AML-193 (cell line): ENCODE measurements around the gene HSP90AB1.
A peak's percentile ranks its signal among the peaks of the same experiment; 100 is the strongest.
"Not testable (repeated sequence)": the region's sequence is repeated elsewhere in the genome, so short reads cannot be mapped to it uniquely, and the experiment has no call there.

Experiments
- DNase-seq, 2 experiments: peaks; one replicate each; lab custom pipeline; 2025; lab: John Stamatoyannopoulos, UW

The HSP90AB1 gene

DNA sequence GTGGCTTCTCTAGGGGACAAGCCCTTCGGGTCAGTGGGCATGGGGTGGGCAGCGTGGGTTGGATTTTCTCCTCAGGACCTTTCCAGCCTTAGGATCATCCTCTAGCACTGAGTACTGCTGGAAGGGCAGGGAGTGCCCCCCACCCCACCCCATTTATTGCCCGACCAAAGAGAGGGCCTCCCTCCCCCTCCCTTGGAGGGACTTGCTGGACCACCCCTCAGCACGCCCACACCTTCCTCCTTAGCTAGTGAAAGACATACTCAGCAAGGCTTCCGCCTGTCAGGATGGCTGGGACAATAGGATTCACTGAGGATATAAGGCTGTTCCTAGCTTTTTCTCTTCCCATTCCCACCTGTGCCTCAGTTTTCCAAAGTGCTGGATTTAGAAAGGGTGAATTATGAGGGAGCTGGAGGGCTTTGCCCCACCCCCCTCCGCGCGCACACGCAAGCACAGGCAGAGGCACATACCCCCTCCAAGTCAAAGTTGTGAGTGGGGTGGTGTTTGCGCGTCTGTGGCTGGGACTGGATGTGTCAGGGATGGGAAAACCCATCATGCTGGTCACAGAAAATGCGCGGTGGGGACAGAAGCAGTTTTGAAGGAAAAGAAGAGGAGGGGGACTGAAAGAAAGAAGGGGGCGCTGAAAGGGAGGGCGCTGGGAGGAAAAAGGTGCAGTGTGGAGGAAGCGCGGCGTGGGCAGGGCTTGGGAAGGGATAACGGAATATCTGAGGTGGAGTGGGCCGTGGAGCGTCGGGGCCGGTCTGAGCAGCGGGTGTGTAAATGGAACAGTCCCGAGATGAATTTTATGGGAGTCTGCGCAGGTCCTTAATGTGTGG is 24.2 kb upstream of the HSP90AB1 start:
- DNase-seq, result no peak

DNA sequence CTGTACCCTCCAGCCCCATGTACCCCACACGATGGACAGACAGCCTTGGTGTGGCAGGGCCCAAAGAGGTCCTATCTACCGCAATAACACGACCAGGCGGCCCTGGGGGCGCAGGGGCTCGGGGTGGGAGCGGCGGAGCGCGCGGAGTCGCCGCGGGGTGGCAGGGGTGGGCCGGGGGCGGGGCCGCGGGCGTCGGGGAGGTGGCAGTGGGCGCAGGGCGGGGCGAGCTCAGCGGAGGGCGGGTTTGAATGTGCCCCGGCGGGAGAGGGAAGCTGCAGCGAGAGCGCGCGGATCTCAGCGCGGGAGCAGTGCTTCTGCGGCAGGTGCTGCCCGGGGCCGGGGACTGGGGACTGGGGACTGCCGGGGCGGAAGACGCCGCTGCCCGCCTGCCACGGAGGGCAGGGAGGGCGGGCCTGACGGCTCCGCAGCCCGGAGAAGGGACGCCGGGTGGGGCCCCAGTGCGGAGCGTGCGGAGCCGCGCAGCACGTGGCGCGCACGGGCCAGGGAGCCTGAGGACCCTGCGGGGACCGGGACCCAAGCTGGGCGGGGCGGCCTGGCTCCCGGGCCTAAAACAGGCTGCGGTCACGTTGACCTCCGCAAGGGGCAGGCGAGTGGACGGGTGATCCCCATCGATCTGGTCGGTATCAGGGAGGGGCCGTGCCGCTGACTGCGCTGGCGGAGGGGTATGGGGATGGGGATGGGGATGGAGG is 23.4 kb upstream of the HSP90AB1 start, which contains the start of gene SLC29A1:
TSS of gene SLC29A1 (plus strand) at position 277 of the 710 bp plus-strand sequence. CDS start 3,719 bp downstream, outside the sequence.
- peak; percentile 74 to 76 for DNase-seq

DNA sequence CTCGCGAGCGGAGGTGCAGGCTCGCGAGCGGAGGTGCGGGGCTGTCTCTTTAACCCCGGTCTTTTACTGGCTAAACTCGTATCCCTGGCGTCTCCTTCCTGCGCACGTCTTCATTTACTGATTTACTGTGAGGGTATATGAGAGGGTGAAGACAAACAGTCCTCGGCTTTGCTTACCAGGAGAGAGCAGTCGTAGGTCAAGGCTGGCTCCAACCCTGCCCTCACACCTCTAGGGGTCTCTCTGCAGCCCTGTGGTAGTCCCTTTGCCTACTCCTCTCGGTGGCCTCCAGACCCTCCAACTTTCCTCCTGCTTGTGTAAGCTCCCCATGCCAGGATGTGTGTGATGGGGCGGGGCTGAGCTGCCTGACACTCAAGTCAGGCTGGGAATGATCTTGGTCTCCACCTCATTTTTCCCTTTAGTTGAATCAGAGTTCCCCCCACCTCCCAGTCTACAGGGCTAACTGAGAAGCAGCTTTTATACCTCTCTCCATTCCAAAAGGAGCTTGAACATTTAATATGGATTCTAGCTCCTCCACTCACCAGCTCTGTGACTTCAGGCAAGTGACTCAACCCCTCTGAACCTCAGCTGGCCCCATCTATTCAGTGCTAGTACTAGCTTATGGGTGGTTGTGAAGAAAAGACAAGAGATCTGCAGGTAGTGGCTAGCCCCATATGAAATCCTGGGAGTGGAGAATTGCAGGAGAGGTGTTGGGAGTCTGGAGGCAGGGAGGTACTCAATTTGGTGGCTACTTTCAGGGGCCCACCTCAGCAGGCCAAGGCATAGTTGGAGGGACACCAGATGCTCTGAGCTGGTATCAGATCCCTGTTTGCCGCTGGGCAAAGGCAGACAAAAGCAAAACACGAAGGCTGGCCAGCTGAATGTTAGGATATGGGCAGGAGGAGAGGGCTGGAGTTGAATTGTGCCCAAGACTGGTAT is 22.6 kb upstream of the HSP90AB1 start:
- DNase-seq, result peak in 1 of 2 experiments; percentile 27

GRCh38 chr6:44224965-44225305 is 22.0 kb upstream of the HSP90AB1 start:
- no peak for DNase-seq

DNA sequence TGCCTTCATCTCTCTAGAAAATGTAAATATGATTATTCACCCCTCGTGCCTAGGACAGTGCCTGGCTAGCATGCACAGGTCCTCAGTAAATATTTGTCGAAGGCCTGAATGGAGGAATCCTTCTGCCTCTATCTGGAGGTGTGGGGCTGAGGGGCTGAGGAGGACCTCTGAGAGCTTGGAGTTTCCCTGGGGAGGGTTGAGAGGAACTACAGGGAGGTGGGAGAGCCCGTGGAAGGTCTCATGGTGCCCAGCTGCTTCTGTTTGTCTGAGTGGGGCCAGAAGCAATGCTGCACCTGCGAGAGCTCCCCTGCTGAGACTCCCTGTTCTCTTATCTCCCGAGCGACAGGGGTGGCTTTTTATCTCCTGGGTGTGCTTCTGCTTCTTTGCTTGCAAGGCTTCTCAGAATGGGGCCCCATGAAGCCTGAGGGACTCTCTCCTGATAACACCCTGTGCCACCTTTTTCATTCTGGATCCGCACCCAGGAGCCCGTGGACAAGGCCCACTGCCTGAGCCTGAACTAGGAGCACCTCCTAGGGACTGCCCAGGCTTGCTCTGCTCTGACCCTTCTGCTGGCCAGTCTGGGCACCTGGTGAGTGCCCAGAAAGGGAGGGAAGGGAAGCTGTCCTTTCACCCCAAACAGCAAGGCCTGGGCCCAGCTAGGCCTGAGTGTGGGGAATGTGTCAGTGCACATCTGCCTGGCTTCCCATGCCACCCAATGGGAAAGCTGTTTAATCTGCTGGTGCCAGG is 21.1 kb upstream of the HSP90AB1 start:
- DNase-seq, result no peak

GRCh38 chr6:44226368-44227147 is 20.3 kb upstream of the HSP90AB1 start:
- peak; percentile 27 to 41 for DNase-seq

- no peak for DNase-seq
These were observed 19.6 kb upstream of the HSP90AB1 start for GRCh38 chr6:44227148-44227793.

GRCh38 chr6:44228031-44228430 is 18.9 kb upstream of the HSP90AB1 start:
- no peak for DNase-seq

DNA sequence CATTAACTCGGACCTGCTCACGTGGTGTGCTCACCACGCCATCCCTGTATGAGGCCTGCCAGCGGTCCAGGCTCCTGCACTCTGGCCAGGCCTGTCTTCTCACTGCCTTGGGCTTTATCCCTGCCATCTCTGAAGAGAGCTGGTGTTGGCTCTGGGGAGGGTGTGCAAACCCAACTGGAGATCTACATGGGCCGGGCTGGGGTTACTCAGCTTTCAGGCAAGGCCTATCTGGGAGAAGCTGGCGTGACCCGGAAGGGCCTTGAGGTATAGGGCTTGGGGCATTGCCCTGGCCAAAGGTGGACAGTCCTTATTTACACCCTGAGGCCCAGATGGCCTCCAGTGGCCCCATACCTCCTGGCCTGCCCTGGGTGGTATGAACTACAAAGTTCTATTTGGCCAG is 18.5 kb upstream of the HSP90AB1 start:
- DNase-seq, result no peak

DNA sequence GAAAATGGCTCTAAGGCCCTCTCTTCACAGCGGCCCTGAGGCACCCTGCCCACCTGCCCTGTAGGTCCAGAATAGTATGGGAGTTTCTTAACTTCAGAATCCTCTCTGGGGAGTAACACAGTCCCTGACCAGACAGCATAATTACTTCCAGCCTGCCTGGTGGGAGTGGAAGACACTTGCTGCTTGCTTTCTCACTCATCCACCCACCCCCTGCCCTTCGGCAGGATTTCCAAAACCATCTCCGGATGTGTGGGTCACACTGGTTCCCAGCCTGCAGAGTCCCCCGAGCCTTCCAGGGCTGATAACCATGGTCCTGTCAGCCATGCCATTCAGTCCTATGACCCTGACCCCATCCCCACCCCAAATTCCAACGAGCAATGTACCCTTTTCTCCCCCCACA is 18.1 kb upstream of the HSP90AB1 start:
- no peak for DNase-seq

- peak in 1 of 2 experiments; percentile 29 for DNase-seq
These were observed 17.4 kb upstream of the HSP90AB1 start for GRCh38 chr6:44229376-44230033.

DNA sequence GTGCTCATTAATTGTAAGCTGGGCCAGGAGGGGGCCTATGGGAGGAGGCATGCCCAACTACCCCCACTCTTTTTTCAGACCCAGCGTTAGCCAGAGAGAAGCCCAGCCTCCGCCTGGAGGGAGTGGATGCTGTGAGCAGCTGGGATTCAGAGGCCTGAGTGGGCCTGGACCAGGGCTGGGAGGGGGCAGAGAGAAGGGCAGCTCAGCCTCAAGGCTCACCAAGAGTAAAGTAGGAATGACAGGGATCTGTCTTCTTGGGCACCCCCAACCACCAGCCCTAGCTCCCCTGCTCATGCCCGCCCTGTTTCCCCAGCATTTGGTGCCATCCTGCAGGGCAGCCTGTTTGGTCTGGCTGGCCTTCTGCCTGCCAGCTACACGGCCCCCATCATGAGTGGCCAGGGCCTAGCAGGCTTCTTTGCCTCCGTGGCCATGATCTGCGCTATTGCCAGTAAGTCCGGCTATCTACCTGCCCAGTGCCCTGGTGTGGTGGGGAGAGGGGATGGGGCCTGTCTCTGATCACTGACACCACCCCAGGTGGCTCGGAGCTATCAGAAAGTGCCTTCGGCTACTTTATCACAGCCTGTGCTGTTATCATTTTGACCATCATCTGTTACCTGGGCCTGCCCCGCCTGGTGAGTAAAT is 16.7 kb upstream of the HSP90AB1 start:
- DNase-seq, result no peak

GRCh38 chr6:44231426-44231825 is 15.5 kb upstream of the HSP90AB1 start:
- DNase-seq, result not testable (repeated sequence)

- no peak for DNase-seq
These were observed 14.0 kb upstream of the HSP90AB1 start for GRCh38 chr6:44232676-44233566.

- no peak for DNase-seq
These were observed 13.3 kb upstream of the HSP90AB1 start for GRCh38 chr6:44233567-44234100.

DNA sequence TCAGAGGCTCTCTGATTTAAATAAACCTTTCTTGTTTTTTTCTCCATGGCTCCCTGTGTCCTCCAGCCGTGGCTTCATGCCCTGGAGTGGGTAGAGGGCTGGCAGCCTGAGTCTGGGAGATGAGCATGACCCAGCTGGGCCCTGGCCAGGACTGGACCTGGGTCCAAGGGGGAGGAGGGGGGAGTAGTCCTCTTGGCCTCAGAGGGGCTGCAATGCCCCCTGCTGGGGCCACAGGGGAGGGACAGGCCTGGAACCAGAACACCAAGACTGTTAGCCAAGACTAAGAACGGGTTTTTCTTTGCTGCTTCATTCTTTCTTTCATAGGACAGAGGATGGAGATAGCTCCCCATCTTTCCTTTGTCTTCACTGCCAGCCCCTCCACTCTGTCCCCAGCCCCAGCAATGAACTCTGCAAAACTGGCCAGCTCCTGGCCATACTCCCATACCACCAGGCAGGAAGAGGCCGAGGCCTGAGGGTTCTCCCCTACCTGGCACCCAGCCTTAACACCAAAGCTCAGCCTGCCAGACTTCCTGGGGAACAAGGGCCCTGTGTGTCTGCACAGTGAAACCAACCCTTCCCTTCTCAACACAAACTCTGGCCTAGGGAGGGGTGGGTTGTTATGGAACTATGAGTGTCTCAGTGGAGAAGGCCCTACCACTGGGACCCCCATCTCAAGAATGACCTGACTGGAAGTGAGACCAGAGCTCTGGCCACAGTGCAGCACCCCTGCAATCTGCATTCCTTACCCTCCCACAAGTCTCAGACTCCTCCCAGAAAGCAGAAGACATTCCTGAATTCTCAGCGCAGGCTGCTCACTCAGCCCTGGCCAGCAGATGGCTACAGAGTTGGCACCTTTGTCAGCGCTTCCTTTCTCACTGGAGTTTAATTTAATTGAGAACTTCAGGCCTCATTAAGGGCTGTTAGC is 12.5 kb upstream of the HSP90AB1 start:
- peak; percentile 28 to 29 for DNase-seq

DNA sequence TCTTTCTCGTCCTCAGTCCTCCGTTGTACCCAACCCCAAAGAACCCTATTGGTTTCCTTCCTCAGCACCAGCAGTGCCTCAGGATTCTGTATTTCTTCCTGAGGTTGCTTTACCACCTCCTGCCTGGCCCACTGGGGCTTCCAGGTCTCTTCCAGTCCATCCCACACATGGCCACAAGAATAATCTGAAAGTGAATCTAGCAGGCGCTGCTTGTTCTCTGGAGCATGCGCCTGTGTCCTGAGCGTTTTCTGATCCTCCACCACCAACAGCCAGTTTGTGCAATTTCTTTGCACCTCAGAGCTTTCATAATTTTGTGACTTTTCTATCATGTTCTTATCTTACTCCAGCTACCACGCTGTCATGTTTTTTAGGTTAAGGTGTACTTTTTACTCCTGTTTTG is 11.6 kb upstream of the HSP90AB1 start:
- no peak for DNase-seq
